GM19372 (cell line): Measurements from ENCODE around the gene PRDM11.

Experiments
- ATAC-seq: cut with Tn5 transposase; IDR thresholded peaks from one replicate; pipeline ENCODE4 v1.9.1; 2021; ENCODE audit warnings: mild to moderate bottlenecking, low read depth, moderate library complexity; ENCODE audit not compliant: unreplicated experiment

PRDM11 gene

GRCh38 chr11:45258982-45259530 is 112.6 kb downstream of the PRDM11 start:
- ATAC-seq, result no peak

GRCh38 chr11:45259592-45259991 is 113.2 kb downstream of the PRDM11 start:
- no peak for ATAC-seq

- no peak for ATAC-seq
Measured at GRCh38 chr11:45260071-45260470, 113.6 kb downstream of the PRDM11 start.

GRCh38 chr11:45262900-45263299 is 116.5 kb downstream of the PRDM11 start:
- no peak for ATAC-seq

- ATAC-seq, result no peak
Measured at GRCh38 chr11:45263773-45264172, 117.3 kb downstream of the PRDM11 start.

GRCh38 chr11:45264839-45265515 is 118.5 kb downstream of the PRDM11 start:
- no peak for ATAC-seq

- ATAC-seq, result no peak
Measured at GRCh38 chr11:45265969-45266675, 119.7 kb downstream of the PRDM11 start.

DNA sequence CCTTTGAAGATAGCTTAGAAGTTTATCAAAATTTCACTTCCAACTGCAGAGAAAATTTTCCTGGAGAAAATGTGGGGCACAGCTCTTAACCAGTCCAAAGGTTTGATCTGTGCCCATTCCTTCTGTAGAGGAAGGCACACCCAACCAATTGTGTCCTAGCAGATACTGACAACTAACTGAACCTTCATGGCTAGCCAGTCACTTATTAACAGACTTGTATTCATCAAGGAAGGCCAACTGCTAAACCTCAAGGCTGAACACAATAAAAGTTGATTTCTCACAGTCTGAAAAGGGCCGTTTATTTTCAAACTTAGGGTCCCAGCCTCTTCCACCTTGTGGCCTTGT is 120.2 kb downstream of the PRDM11 start:
- ATAC-seq, result no peak

- no peak for ATAC-seq
Measured at GRCh38 chr11:45267052-45267451, 120.6 kb downstream of the PRDM11 start.

- ATAC-seq, result no peak
Measured at GRCh38 chr11:45267652-45268299, 121.3 kb downstream of the PRDM11 start.

DNA sequence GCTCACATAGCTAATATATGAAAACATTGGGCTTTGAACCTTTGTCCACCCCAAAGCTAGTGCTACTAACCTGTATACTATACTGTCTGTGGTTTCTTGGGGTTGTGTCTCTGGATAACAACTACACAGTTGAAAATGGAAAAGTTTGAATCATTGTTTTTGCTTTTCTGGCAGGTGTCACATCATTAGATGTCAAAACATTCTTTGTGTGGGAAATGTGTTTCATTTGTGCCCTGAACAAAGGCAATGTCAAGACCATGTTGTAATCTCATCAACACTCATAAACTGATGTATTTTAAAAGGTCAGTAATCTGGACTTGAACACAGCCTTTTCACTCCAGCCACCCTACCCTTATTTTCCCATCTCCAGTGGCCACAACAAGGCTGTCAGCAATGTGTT is 123.2 kb downstream of the PRDM11 start:
- ATAC-seq, result no peak

DNA sequence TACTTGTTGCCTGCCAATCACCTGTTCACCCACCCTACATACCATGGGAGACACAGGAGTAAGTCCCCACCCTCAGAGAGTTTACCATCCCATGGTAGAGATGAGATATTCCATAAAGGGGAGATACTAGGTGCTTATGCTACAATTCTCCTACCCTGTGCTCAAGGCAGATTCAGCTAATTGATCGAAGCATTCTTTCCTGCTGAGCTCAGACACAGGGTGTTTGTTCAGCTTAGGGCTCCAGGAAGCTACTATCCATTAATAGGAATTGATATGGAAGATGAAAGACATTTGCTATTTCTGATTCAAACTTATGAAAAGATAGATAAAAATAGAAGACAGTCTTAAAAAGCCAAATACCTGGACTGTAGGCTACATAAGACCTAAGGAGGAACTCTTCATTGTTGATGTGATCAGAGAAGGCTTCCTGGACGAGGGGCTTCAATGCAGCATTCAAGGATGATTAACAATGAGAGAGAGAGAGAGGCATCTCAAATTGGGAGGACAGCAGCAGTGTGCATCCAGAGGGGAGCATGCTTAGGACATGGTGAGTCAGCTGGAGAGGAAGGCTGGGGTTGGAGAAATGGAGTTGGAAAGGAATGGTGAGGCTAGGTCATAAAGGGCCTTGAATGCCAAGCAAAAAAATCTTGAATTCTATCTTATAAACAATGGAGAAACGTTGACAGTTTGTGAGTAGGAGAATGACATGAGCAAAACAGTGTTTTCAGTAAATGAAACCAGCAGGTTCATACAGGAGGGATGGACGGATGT is 124.7 kb downstream of the PRDM11 start:
- no peak for ATAC-seq

DNA sequence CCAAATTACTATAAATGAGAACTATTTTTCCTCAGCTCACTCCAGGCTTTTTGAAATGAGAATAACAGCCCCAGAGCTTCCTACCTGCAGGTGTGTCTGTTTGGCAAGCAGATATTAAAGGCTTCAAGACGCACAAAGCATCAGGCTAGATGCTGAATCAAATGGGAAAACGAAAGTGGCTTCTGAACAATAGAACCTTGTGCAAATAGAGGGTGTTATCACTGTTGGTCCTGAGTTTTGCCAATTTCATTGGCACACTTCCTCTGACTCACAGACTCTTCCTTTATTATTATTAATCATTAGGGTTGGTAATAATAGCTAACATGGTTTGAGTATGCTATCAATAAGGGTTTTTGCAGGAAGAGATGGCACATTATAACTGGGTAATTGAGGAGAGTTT is 126.3 kb downstream of the PRDM11 start:
- ATAC-seq, result no peak

DNA sequence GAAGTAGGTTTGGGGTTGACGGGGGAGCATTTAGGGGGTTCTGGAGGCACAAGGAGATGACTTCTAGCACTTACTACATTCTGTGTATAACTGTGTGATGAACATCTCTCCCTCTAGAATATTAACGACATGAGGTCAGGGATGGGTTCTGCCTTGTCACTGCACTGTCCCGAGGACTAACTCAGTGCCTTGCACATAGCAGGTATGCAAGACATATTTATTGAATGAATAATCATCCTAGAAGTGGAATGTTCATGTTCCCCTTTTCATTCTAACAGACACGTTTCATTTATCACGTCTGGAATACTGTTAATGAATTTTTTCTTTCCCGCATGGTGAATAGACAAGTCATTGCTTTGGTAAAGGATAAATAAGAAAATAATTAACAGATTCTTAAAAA is 127.1 kb downstream of the PRDM11 start:
- ATAC-seq, result no peak

DNA sequence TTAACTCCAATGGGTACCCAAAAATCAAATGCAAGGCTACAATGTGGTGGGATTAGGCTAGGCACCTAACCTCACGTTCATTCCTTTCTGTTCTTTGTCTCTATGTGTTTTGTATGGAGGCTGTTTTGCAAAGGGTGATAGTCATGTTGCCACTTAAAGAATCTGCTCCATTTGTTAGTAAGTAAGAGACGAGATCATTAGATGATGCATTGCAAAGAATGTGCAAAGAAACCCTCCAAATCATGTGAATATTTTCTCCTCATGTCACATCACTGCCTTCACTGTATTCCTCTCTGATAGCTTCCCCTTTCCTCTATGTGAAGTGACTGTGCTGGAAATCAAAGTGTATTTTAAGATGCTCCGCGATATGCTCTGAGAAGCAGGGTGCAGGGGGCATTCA is 127.8 kb downstream of the PRDM11 start:
- no peak for ATAC-seq

DNA sequence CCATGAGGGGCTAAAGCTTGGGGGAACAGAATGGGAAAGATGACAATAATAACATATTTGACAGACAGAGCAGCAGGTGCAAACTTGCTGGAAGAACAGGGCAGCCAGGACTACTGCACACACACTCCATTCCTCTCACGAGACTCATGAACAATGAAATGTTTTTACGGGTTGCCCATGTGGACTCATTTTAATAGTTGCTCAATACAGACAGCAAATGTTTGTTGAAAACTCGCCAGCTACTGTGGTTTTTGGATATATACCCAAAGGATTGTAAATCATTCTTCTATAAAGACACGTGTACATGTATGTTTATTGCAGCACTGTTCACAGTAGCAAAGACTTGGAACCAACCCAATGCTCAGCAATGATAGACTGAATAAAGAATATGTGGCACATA is 129.4 kb downstream of the PRDM11 start:
- no peak for ATAC-seq

DNA sequence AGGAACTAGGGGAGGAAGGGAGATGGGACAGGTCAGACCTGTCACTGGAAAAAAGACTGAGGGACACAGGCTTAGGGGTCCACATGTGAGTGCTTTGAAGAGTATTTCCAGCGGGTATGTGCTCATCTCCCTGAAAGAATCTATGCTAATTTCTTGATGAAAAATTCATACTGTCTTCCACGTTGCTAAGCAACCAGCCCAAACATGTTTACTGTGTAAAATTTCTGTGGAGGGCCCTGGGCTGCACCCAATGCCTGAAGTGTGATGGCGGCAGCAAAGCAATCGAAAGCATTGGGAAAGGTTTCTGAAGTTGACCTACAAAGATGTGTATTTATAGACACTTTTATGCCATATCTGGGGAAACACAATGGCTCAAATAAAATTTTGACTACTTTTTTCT is 132.3 kb downstream of the PRDM11 start:
- ATAC-seq, result no peak

DNA sequence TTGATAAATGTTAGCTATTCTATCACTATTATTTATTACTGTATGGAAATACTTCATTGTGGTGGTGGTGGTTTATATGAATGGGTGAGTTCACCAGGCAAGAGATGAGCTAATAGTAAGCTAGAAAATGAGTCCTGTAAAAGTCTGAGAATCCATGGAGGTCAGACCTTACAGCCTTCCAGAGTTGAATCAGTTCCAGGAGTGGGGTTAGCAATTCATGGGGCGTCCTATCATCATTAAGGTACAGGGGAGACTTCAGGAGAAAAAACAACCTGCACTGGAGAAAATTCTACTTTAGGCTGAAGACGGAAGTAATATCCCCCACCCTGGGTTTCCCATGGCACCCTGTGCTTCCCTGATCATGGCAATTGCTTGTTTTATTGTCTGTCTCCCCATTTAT is 133.2 kb downstream of the PRDM11 start:
- ATAC-seq, result no peak

DNA sequence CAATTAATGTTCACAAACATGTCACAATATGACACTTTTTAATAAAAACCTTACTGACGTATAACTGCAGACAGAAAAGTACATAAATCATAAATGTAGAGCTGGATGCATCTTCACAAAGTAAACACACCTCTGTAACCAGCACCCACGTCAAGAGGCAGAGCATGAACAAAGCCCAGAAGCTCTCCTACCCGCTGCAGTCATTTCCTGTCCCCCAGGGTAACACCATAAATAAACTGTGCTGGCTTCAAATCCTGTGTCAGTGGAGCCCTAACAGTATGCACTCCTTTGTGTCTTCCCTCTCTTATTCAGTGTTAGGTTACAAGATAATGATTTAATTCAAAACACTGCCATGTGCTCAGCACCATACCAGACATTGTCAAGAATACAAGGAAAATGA is 134.0 kb downstream of the PRDM11 start:
- ATAC-seq, result no peak

- no peak for ATAC-seq
Measured at GRCh38 chr11:45282081-45282480, 135.6 kb downstream of the PRDM11 start.
